ENCODE data around the gene CTSS. TPM values are rescaled to one million over a fixed set of nuclear protein-coding genes. Genes with fewer than 3 reads are reported as not detected.
A peak's percentile ranks its signal among the peaks of the same experiment; 100 is the strongest.
"Not testable (repeated sequence)": the region's sequence is repeated elsewhere in the genome, so short reads cannot be mapped to it uniquely, and the experiment has no call there.

CTSS gene
- 100 to 1,000 TPM; 576 to 638 TPM for total RNA-seq
- long read RNA-seq, full-length matches to known transcripts: 558 of 616 reads
- long read RNA-seq, partial matches to known transcripts: 19 of 616 reads
- long read RNA-seq, other reads (novel, unspliced or antisense): 39 of 616 reads

DNA sequence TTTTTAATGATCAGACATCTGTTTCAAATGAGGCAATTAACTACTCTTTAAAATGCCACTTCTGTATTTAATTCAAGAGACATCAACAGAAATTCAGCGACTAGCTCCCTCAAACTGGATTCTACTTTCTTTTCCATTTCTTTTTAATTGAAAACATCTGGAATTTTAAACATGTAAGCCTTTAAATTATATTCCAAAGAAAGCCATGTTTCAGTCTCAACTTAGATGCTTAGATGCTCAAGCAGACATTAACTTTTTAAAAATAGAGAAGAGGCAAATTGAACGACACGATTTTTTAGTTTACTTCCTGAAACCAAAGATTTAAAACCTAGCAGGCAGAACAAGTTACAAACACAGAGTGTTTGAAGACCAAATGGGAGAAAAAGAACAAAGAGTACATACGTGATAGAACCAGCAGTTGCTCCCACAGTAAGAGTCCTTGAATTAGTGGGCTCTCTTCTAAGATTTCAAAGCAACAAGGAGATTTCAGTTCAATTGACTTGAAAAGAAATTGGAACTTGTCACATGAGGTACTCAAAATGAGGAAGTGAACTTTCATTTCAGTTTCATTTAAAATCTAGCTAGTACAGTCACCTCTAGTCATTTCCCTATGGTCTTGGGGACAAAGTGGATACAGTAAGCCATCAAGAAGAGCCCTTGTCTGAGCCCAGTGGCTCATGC, at the start of gene CTSS:
Gene CTSS, minus strand, starts transcription at position 483 of the 681 bp plus-strand sequence. CDS start 1,015 bp downstream, outside the sequence.
- peak; percentile 90 for ATAC-seq
- intact Hi-C loops (cut with DNase I, micrococcal nuclease): no loop called here
- no peak for DNase-seq

- intact Hi-C loops (cut with DNase I, micrococcal nuclease): no loop called here
- ATAC-seq: peak; percentile 86
- DNase-seq: peak; percentile 65 to 82
These were observed 47.6 kb upstream of the CTSS start for GRCh38 chr1:150813028-150813707.

DNA sequence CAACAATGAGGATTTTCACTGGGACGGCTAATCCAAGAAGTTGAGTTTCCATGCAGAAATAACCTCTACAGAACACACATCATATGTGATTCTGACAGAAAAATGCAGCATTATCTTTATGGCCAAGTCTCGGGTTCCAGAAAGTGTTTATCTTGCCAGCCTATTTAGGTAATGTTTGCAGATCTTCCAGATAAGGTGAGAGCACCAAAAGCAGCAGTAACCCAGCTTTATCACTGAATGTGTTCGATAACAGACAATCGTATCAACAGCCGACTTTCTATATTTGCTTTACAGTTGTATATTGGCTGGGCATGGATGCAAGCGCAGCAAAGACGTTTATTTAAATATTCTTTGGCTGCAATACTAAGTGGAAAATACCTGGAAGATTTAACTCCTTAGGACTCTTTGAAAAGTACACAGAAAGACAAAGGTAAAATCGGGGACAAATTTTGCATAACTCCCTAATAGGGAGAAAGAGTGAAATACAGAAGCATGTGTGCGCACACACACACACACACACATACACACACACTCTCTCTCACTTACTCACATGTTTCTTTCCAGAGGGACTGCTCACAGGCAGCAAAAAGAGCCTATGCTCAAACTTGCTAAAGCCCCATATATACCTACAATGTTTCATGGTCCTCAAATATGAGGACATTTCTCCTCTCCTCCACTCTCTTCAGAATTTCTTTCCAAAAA, 45.5 kb upstream of the CTSS start:
- DNase-seq: no peak
- intact Hi-C loops (cut with DNase I, micrococcal nuclease): no loop called here
- peak; percentile 87 for ATAC-seq

DNA sequence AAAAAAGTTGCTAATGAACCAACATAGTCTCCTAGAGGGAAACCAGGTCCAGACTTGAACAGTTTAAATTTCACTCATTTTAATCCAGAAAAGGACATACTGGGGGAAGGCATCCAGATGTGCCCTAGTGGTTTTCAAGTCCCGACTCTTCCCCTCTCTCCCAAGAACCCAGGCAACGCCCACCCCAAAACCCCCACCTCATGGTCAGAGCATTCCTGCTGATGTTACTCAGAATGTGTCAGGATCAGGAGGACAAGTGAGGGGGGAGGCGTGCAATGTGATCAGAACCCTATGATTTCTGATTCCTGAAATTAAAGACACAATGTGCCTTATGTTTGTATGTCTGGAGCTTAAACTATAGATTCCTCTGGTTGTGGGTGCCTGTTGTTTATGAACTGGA, 44.1 kb upstream of the CTSS start:
- DNase-seq (no peak), ATAC-seq (no peak)
- intact Hi-C loops (cut with DNase I, micrococcal nuclease): no loop called here

DNA sequence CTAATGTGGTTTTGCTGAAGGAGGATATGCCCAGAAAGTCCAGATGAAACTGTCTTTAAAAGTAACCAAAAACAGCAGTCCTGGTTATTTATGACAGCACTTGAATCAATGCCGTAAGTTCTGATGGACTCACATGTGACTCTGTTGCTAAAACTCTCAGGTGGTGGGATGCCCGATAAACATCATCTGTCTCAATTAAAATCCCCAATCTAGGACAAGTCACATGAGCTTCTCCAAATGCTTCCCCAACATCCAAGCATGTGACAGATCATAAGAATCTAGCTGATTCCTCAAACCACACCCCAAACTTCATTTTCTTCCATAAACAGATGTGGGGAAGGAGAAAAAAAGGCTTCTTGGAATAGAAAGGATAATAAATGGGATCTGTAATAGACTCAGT, 43.3 kb upstream of the CTSS start:
- ATAC-seq (no peak), DNase-seq (no peak)
- intact Hi-C loops (cut with DNase I, micrococcal nuclease): no loop called here

- DNase-seq (no peak), ATAC-seq (no peak)
- intact Hi-C loops (cut with DNase I, micrococcal nuclease): no loop called here
These were observed 42.5 kb upstream of the CTSS start, which contains the start of gene CTSK for GRCh38 chr1:150808121-150808520. Gene CTSK, minus strand, starts transcription at chr1:150808260. Its CDS starts 1,455 bp downstream, at chr1:150806805.

GRCh38 chr1:150807249-150808023, 41.9 kb upstream of the CTSS start:
- ATAC-seq (no peak), DNase-seq (no peak)
- intact Hi-C loops (cut with DNase I, micrococcal nuclease): no loop called here

DNA sequence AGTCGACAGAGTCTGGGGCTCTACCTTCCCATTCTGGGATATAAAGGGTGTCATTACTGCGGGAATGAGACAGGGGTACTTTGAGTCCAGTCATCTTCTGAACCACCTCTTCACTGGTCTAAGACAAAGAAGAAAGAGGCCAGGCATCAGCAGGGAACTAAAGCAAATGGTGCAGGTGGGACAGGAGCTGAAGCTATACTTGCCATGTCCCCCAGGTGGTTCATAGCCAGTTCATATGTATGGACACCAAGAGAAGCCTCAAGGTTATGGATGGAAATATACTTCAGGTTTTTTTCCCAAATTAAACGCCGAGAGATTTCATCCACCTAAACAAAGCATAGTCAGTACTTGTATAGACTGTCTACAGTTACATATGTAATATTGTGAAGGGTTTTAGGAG, 40.3 kb upstream of the CTSS start:
- ATAC-seq: no peak
- DNase-seq: no peak
- intact Hi-C loops (cut with DNase I, micrococcal nuclease): no loop called here

GRCh38 chr1:150804671-150805070, 39.1 kb upstream of the CTSS start:
- intact Hi-C loops (cut with DNase I, micrococcal nuclease): no loop called here
- DNase-seq (no peak), ATAC-seq (no peak)

DNA sequence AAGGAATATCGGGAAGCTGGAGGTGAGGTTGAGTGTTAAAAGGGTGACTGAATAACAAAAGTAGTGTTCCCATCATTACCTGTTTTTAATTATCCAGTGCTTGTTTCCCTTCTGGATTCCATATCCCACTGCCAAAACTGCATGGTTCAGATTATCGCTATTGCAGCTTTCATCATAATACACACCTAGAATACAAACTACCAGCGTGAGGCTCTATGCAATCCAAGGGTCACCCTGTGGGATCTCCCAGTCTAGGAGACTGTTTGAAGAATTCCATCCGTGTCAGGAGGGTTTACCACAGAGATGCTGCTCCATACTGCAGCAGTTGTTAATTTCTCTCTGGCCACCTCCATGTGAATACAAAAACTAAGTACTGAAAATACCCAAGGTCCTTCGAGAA, 33.5 kb upstream of the CTSS start:
- intact Hi-C loops (cut with DNase I, micrococcal nuclease): no loop called here
- ATAC-seq: no peak

DNA sequence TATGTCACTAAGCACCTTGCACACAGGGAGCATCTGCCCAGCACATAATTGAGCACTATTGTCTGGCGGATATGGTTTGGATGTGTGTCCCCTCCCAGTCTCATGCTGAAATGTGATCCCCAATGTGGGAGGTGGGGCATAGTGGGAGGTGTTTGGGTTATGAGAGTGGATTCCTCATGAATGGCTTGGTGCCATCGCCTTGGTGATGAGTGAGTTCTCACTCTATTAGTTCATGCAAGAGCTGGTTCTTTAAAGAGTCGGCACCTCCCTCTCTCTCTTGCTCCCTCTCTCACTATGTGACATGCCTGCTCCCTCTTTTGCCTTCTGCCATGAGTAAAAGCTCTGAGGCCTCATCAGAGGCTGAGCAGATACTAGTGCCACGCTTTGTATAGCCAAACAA, 32.9 kb upstream of the CTSS start:
- DNase-seq (no peak), ATAC-seq (no peak)
- intact Hi-C loops (cut with DNase I, micrococcal nuclease): no loop called here

More for the DNA sequence above, 33.5 kb upstream of the CTSS start:
- DNase-seq: no peak

DNA sequence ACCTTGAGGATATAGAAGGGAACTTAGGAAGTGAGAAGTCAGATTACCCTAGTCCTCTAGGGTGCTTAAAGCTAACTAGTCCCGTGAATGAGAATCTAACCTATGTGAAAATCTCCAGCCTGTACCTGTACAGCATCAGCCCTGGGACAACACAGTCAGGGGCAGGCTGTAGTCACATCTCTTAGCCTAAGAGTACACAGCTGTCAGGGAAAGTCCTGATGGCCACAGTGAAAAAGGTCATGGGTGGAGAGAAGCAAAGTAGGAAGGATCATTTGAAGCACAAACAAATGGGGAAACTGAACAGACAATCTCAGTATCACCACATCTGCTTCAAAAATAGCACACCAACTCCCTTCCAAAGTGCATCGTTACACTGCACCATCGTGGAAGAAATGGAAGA, 30.8 kb upstream of the CTSS start:
- no peak for DNase-seq
- intact Hi-C loops (cut with DNase I, micrococcal nuclease): no loop called here
- no peak for ATAC-seq

DNA sequence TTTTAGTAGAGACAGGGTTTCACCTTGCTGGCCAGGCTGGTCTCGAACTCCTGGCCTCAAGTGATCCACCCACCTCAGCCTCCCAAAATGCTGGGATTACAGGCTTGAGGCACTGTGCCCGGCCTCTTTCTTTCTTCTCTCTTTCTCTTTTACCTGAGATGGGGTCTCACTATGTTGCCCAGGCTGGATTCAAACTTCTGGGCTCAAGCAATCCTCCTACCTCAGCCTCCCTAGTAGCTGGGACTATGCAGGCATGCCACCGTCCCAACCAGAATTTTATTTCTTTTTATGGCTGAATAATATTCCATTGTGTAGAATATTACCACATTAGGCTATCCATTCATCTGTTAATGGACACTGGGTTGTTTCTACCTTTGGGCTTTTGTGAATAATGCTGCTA, 28.2 kb upstream of the CTSS start:
- intact Hi-C loops (cut with DNase I, micrococcal nuclease); ATAC-seq; DNase-seq: not testable (repeated sequence)

- no peak for ATAC-seq
- DNase-seq: no peak
- intact Hi-C loops (cut with DNase I, micrococcal nuclease): no loop called here
These were observed 27.6 kb upstream of the CTSS start for GRCh38 chr1:150793221-150793620.

- intact Hi-C loops (cut with DNase I, micrococcal nuclease): no loop called here
- no peak for ATAC-seq
- no peak for DNase-seq
These were observed 26.0 kb upstream of the CTSS start for GRCh38 chr1:150791585-150791984.

- DNase-seq: no peak
- intact Hi-C loops (cut with DNase I, micrococcal nuclease): no loop called here
- ATAC-seq: no peak
These were observed 23.8 kb upstream of the CTSS start for GRCh38 chr1:150789396-150789795.

- ATAC-seq (no peak), DNase-seq (no peak)
- intact Hi-C loops (cut with DNase I, micrococcal nuclease): no loop called here
These were observed 23.4 kb upstream of the CTSS start for GRCh38 chr1:150788946-150789345.

DNA sequence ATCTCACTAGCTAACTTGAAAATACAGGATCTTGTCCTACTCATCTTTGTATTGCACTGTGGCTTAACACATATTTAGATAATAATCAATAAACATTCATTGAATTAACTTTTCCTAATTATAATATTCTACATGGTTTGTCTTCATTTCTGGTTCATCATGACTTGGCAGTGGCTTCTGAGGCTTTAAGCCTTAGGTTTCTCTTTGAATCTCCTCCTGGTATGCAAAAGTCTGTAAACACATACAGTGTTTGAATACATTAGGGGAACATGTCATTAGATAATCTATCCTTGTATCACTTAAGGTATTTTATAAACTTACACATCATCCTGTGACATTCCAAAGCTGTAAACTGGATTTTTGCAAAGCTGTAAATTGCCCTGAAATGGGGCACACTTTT, 21.9 kb upstream of the CTSS start:
- no peak for ATAC-seq
- intact Hi-C loops (cut with DNase I, micrococcal nuclease): no loop called here
- no peak for DNase-seq

GRCh38 chr1:150780510-150780909, 14.9 kb upstream of the CTSS start:
- ATAC-seq: no peak
- intact Hi-C loops (cut with DNase I, micrococcal nuclease): no loop called here
- no peak for DNase-seq

Measured in left colon (tissue), 2 donors.